Hepatic stellate cell (primary cell): ENCODE data around the gene VWCE.
"Not testable (repeated sequence)": the region's sequence is repeated elsewhere in the genome, so short reads cannot be mapped to it uniquely, and the experiment has no call there.

ENCODE experiments used
- DNase-seq: peaks from one replicate; pipeline ENCODE4 v3.0.0; 2011; ENCODE audit warnings: low spot score

Gene VWCE

DNA sequence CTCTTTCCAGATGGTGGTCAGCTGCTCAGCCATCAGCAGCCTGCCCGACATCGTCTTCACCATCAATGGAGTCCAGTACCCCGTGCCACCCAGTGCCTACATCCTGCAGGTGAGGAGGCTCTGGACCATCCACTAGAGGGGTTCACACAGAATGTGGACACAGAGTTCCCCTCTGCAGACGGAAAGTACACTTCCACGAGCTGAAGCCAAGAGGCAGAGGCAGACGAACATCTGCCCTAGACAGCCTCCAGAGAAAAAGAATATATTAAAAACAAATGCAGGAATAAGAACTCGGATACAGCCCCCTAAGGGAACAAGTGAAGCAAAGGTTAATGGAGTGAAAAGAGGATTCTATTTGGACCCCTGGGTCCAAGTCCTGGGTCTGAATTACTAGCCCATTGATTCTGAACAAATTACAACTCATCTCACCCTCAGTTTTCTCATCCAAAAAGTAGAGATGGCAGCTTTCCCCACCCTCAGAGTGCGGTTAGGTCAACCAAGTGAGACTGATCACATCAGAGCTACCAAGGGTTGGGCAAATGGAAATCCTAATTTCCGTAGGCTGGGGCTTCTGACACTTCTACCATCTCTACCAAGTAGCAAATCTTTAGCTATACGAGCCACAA lies 83.7 kb downstream of the VWCE start:
- DNase-seq, result not testable (repeated sequence)

DNA sequence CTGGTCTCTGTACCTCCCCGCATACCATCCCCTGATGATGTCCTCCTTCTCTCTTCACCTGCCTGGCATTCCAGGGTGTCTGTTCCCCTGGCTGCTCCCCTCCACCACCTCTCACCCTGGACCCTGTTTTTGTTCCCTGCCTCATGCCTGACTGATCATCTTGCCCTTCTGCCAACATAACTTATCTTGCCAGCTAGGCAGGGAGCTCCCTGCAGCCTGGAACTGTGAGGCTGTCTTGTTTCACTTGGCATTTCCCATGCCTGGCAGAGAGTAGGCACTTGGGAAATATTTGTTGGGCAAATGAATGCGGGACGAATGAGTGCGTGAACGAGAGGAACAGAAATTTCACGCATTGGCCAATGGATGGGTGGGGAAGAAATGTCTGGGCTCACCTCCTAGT lies 84.5 kb downstream of the VWCE start:
- DNase-seq, result not testable (repeated sequence)
